HepG2 (cell line): ENCODE data around the gene ZKSCAN3. TPM values are rescaled to one million over a fixed set of nuclear protein-coding genes. Genes with fewer than 3 reads are reported as not detected.
A peak's percentile ranks its signal among the peaks of the same experiment; 100 is the strongest.

Experiments used
- BCL6 ChIP-seq: IDR thresholded peaks from 2 replicates; pipeline ENCODE4 v1.6.1; 2016; ENCODE audit warnings: missing genetic modification reagents, missing compliant biosample characterization
- CBFB ChIP-seq: sonication (generic); formaldehyde crosslinking; IDR thresholded peaks from 2 replicates; pipeline ENCODE4 v1.4.0; 2020; ENCODE audit warnings: missing genetic modification reagents
- CREB3 ChIP-seq: sonication (generic); formaldehyde crosslinking; IDR thresholded peaks from 2 replicates; pipeline ENCODE4 v1.5.0; 2020; ENCODE audit warnings: missing genetic modification reagents
- KLF15 ChIP-seq: sonication (generic); formaldehyde crosslinking; IDR thresholded peaks from 2 replicates; pipeline ENCODE4 v1.8.1; 2023; ENCODE audit warnings: borderline replicate concordance, mild to moderate bottlenecking, inconsistent platforms, missing genetic modification reagents, mixed read lengths
- KMT2A ChIP-seq: sonication (generic); formaldehyde crosslinking; IDR thresholded peaks from 2 replicates; pipeline ENCODE4 v1.4.0; 2020; ENCODE audit warnings: missing genetic modification reagents
- NBN ChIP-seq: fragments of 450-650 bp; conservative IDR thresholded peaks from 2 replicates; pipeline ENCODE4 v1.6.1; 2017
- PRMT3 ChIP-seq: sonication (generic); formaldehyde crosslinking; IDR thresholded peaks from 2 replicates; pipeline ENCODE4 v1.8.1; 2022; ENCODE audit warnings: low read depth, mild to moderate bottlenecking, moderate library complexity, missing genetic modification reagents, borderline replicate concordance
- TERF1 ChIP-seq: sonication (generic); formaldehyde crosslinking; IDR thresholded peaks from 2 replicates; pipeline ENCODE4 v1.8.0; 2022; ENCODE audit warnings: mild to moderate bottlenecking, missing genetic modification reagents, moderate library complexity
- TOPORS ChIP-seq: sonication (generic); formaldehyde crosslinking; IDR thresholded peaks from 2 replicates; pipeline ENCODE4 v1.8.0; 2023; ENCODE audit warnings: mild to moderate bottlenecking, missing genetic modification reagents
- ZBTB20 ChIP-seq: sonication (generic); formaldehyde crosslinking; IDR thresholded peaks from 2 replicates; pipeline ENCODE4 v1.8.1; 2023; ENCODE audit warnings: missing genetic modification reagents, low read depth, mild to moderate bottlenecking, borderline replicate concordance
- ZEB1 ChIP-seq: IDR thresholded peaks from 2 replicates; pipeline ENCODE4 v1.6.1; 2012; ENCODE audit warnings: mild to moderate bottlenecking, low read depth, inconsistent platforms; ENCODE audit not compliant: insufficient replicate concordance
- ZNF33A ChIP-seq: sonication (generic); formaldehyde crosslinking; IDR thresholded peaks from 2 replicates; pipeline ENCODE4 v1.5.1; 2020; ENCODE audit warnings: missing genetic modification reagents, mild to moderate bottlenecking, moderate library complexity, borderline replicate concordance
- ZNF343 ChIP-seq: sonication (generic); formaldehyde crosslinking; IDR thresholded peaks from 2 replicates; pipeline ENCODE4 v1.4.0; 2020; ENCODE audit warnings: mild to moderate bottlenecking, missing genetic modification reagents
- ZNF468 ChIP-seq: sonication (generic); formaldehyde crosslinking; IDR thresholded peaks from 2 replicates; pipeline ENCODE4 v1.8.0; 2022; ENCODE audit warnings: mild to moderate bottlenecking, moderate library complexity, missing genetic modification reagents
- ZNF512 ChIP-seq: sonication (generic); formaldehyde crosslinking; IDR thresholded peaks from 2 replicates; pipeline ENCODE4 v1.4.0; 2020; ENCODE audit warnings: mild to moderate bottlenecking, missing genetic modification reagents
- ZNF562 ChIP-seq: sonication (generic); formaldehyde crosslinking; IDR thresholded peaks from 2 replicates; pipeline ENCODE4 v1.8.0; 2022; ENCODE audit warnings: missing genetic modification reagents, borderline replicate concordance
- ZNF605 ChIP-seq: sonication (generic); formaldehyde crosslinking; IDR thresholded peaks from 2 replicates; pipeline ENCODE4 v1.8.0; 2022; ENCODE audit warnings: mild to moderate bottlenecking, missing genetic modification reagents
- ZNF891 ChIP-seq: sonication (generic); formaldehyde crosslinking; IDR thresholded peaks from 2 replicates; pipeline ENCODE4 v1.5.0; 2020; ENCODE audit warnings: mild to moderate bottlenecking, missing genetic modification reagents
- polyA plus RNA-seq, 8 experiments: library from polyadenylated mRNA; depleted of rRNA in 3 of 8; stranded (reverse) in 7 of 8; unstranded in 1 of 8; fragments of >200 nt; fragmentation: Illumina TruSeq in 4 of 8; extraction: Trizol in 4 of 8; gene quantifications; 2 replicates each; pipeline versions ENCODE4 v1.2.1 to v1.2.3, GENCODE V29; 2011 to 2016; ENCODE audit warnings: low read depth in 4 of 8, missing spikeins in 1 of 8, mixed read lengths in 1 of 8; ENCODE audit not compliant: insufficient read depth in 1 of 8
- total RNA-seq, 5 experiments: library from RNA; depleted of rRNA; stranded (reverse); fragments of >200 nt; fragmentation: Illumina TruSeq; extraction: Trizol; gene quantifications; 2 replicates each; pipeline ENCODE4 v1.2.3, GENCODE V29; 2016; ENCODE audit warnings: low read depth in 1 of 5
- TF ChIP-seq, protein P1 (sequence below): sonication (generic); formaldehyde crosslinking; IDR thresholded peaks from 2 replicates; pipeline ENCODE4 v1.4.0; 2020; ENCODE audit warnings: mild to moderate bottlenecking, missing genetic modification reagents, borderline replicate concordance
- TF ChIP-seq, protein P2 (sequence below): sonication (generic); formaldehyde crosslinking; conservative IDR thresholded peaks from 2 replicates; pipeline ENCODE4 v1.4.0; 2020; ENCODE audit warnings: missing genetic modification reagents

Gene ZKSCAN3
- total and polyA plus RNA-seq, 2 of the 13 experiments (the other 11 are each of a cell fraction or from before 2014, with no cell fraction given), result 3.3 to 7.4 TPM

GRCh38 chr6:28335564-28336283 lies 14.0 kb upstream of the ZKSCAN3 start, which contains the start of gene ZSCAN31 (continued):
- TF ChIP-seq ZEB1, result peak; percentile 94
- TF ChIP-seq CBFB (CRISPR knock-in tag), result peak; percentile 75
- TF ChIP-seq, protein P1, sequence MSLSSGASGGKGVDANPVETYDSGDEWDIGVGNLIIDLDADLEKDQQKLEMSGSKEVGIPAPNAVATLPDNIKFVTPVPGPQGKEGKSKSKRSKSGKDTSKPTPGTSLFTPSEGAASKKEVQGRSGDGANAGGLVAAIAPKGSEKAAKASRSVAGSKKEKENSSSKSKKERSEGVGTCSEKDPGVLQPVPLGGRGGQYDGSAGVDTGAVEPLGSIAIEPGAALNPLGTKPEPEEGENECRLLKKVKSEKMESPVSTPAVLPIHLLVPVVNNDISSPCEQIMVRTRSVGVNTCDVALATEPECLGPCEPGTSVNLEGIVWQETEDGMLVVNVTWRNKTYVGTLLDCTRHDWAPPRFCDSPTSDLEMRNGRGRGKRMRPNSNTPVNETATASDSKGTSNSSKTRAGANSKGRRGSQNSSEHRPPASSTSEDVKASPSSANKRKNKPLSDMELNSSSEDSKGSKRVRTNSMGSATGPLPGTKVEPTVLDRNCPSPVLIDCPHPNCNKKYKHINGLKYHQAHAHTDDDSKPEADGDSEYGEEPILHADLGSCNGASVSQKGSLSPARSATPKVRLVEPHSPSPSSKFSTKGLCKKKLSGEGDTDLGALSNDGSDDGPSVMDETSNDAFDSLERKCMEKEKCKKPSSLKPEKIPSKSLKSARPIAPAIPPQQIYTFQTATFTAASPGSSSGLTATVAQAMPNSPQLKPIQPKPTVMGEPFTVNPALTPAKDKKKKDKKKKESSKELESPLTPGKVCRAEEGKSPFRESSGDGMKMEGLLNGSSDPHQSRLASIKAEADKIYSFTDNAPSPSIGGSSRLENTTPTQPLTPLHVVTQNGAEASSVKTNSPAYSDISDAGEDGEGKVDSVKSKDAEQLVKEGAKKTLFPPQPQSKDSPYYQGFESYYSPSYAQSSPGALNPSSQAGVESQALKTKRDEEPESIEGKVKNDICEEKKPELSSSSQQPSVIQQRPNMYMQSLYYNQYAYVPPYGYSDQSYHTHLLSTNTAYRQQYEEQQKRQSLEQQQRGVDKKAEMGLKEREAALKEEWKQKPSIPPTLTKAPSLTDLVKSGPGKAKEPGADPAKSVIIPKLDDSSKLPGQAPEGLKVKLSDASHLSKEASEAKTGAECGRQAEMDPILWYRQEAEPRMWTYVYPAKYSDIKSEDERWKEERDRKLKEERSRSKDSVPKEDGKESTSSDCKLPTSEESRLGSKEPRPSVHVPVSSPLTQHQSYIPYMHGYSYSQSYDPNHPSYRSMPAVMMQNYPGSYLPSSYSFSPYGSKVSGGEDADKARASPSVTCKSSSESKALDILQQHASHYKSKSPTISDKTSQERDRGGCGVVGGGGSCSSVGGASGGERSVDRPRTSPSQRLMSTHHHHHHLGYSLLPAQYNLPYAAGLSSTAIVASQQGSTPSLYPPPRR, result peak; percentile 71
- TF ChIP-seq KMT2A (CRISPR knock-in tag), result no peak; the same call in 1 of the 2 replicates
- TF ChIP-seq, protein P2, sequence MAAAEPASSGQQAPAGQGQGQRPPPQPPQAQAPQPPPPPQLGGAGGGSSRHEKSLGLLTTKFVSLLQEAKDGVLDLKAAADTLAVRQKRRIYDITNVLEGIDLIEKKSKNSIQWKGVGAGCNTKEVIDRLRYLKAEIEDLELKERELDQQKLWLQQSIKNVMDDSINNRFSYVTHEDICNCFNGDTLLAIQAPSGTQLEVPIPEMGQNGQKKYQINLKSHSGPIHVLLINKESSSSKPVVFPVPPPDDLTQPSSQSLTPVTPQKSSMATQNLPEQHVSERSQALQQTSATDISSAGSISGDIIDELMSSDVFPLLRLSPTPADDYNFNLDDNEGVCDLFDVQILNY (CRISPR knock-in tag), result no peak; the same call in 1 of the 2 replicates
- TF ChIP-seq KLF15 (CRISPR knock-in tag), result peak; percentile 49; the same call in 1 of the 2 replicates
- TF ChIP-seq ZNF33A (CRISPR knock-in tag), result no peak
- TF ChIP-seq NBN, result no peak
- peak; percentile 85; the same call in 1 of the 2 replicates for TF ChIP-seq CREB3 (CRISPR knock-in tag)
- TF ChIP-seq ZNF562 (CRISPR knock-in tag), result no peak
- TF ChIP-seq ZNF343 (CRISPR knock-in tag), result 0 out of 2 replicates have a peak, but pooled peaks have one; percentile 74
- TF ChIP-seq ZNF468, result no peak
- peak; percentile 91 for TF ChIP-seq ZNF605
- no peak for TF ChIP-seq PRMT3 (CRISPR knock-in tag)
- TF ChIP-seq TERF1 (CRISPR knock-in tag), result no peak
- TF ChIP-seq BCL6, result peak; percentile 99
- 0 out of 2 replicates have a peak, but pooled peaks have one; percentile 36 for TF ChIP-seq TOPORS
- no peak for TF ChIP-seq ZNF512 (CRISPR knock-in tag)
- TF ChIP-seq ZBTB20, result peak; percentile 83; the same call in 1 of the 2 replicates
- TF ChIP-seq ZNF891 (CRISPR knock-in tag), result peak; percentile 95
